Mucosa of gallbladder (tissue), 1 donor: ENCODE results near the gene ACACB. TPM values are rescaled to one million over a fixed set of nuclear protein-coding genes. Genes with fewer than 3 reads are reported as not detected.

Experiments
- DNase-seq: peaks from one replicate; pipeline ENCODE4 v3.0.0-alpha.2; 2020; ENCODE audit warnings: low spot score
- total RNA-seq: library from RNA; stranded (reverse); gene quantifications from one replicate; pipeline ENCODE4 v1.2.1, GENCODE V29; 2021
- donor health status: DM: no; HTN: no; CAD: no.

Gene ACACB
- total RNA-seq, 1 donor from 2014 or later = 56.9 TPM

GRCh38 chr12:109302358-109302757 is 186.0 kb downstream of the ACACB start:
- no peak for DNase-seq

- DNase-seq = no peak
These were observed 186.4 kb downstream of the ACACB start for GRCh38 chr12:109302770-109303169.

GRCh38 chr12:109304485-109304884 is 188.1 kb downstream of the ACACB start:
- DNase-seq = no peak

- DNase-seq = no peak
These were observed 189.2 kb downstream of the ACACB start for GRCh38 chr12:109305547-109305946.

- DNase-seq = no peak
These were observed 190.7 kb downstream of the ACACB start for GRCh38 chr12:109307051-109307450.

- no peak for DNase-seq
These were observed 192.4 kb downstream of the ACACB start, which contains the start of gene FOXN4 for GRCh38 chr12:109308534-109309380. FOXN4 (minus strand) TSS chr12:109309284; CDS start chr12:109308321, 963 bp downstream.

- DNase-seq = no peak
These were observed 193.2 kb downstream of the ACACB start for GRCh38 chr12:109309381-109310246.

GRCh38 chr12:109310247-109311125 is 194.1 kb downstream of the ACACB start:
- DNase-seq = no peak

Other genes starting within 250 kb of the ACACB start
- not detected for gene DAO, start 236.5 kb upstream of the ACACB start, total RNA-seq
- 0.03 TPM for gene SVOP, start 95.5 kb upstream of the ACACB start, total RNA-seq
- 20.4 TPM for gene USP30, start 64.0 kb upstream of the ACACB start, total RNA-seq
- gene ALKBH2, start 23.1 kb upstream of the ACACB start, total RNA-seq = 8.3 TPM
- gene UNG, start 19.0 kb upstream of the ACACB start, total RNA-seq = 30.8 TPM
- gene FOXN4, start 192.7 kb downstream of the ACACB start, total RNA-seq = not detected
- gene MYO1H, start 231.3 kb downstream of the ACACB start, total RNA-seq = not detected